GM21515 (cell line): ENCODE results near the gene PEX26.
"Not testable (repeated sequence)": the region's sequence is repeated elsewhere in the genome, so short reads cannot be mapped to it uniquely, and the experiment has no call there.

Source experiments
- ATAC-seq: cut with Tn5 transposase; IDR thresholded peaks from one replicate; pipeline ENCODE4 v1.9.1; 2021; ENCODE audit not compliant: unreplicated experiment

PEX26 gene

DNA sequence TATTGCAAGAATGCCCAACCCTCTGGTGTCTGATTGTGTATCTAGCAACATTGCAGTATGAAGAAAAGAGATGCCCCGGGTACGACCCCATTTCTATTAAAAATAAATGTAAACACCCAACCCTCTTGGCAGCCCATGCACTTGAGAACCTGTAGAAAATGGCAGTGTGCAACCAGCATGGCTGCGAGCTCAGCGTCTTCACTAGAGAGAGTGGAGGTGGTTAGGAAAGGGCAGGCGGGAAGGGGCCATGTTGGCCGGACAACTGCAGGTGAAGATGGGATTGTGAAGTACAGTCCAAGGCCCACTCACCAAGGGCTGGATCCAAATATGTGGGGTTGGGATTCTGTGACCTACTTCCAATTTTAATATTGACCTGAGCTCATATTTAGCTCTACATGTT is 15.9 kb downstream of the PEX26 start:
- no peak for ATAC-seq

DNA sequence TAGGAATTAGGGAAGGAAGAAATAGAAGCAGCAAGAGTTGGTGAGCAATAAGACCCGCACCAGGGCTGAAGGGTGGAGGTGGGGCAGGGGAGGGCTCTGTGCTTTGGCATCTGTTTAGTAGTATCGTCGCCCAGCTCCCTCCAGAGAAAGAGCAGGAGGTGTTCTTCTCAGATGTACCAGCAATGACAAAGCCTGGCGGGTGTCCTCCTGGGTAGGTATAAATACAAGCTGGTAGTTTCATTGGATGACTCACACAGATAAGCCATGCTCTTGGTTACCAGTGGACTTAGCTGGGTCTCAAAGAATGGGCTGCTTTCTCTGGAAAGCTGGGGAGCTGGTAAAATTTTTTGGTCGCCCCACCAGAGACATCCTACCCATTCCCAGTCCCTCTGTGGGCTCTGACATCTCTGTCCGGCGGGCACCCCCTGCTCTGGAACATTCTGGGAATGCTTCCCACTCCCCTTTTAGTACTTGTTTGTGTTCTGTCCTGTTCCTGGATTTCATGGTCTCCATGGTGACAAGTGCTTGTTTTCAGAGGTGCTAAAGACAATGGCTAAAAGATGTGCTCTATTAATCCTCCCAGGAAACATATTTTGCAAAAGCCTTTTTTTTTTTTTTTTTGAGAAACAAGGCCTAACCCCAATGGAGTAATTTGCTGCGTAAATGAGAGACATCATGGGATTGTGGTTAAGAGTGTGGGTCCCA is 17.5 kb downstream of the PEX26 start:
- no peak for ATAC-seq

DNA sequence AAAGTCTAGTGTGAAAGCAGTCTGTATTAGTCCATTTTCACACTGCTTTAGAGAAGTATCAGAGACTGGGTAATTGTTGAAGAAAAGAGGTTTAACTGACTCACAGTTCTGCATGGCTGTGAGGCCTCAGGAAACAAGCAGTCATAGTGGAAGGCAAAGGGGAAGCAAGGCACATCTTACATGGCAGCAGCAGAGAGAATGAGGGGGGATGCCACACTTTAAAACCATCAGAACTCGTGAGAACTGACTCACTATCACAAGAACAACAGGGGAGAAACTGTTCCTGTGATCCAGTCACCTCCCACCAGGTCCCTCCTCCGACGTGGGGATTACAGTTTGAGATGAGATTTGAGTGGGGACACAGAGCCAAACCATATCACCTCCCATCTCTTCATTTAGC is 19.0 kb downstream of the PEX26 start:
- no peak for ATAC-seq

DNA sequence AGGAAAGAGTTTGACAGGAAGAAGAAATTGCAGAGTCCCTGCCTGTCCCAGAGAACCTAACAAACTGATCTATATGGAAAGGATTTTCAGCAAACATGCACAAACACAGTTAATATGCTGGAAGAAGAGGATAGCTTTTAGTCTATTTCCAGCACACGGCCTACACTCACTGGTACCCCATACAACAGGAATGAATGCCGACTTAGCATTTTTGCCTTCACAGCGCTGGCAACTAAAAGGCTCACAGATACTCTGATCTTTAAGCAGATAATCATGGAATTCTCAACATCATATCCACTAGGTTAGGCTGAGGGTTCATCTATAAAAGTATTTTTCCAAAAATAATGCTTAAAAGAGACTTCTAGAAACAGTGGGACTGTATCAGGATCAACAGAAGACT is 23.0 kb downstream of the PEX26 start:
- no peak for ATAC-seq

DNA sequence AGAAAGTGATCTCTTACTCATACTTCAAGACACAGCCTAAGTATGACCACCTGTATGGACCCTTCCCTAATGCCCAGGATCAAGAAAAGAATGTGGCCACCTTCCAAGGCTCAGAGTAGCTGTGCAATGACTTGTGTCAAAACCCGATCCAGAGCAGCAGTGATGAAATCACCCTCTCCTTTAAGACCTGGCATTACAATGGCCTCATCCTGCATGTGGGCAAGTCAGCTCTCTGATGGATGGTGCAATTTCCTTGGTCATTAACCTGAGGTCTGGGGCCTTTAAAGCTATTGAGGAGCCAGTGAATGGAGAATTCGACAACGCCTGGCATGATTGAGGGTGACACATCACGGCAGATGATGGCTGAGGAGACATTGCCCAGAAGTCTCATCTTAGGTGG is 23.7 kb downstream of the PEX26 start:
- no peak for ATAC-seq

DNA sequence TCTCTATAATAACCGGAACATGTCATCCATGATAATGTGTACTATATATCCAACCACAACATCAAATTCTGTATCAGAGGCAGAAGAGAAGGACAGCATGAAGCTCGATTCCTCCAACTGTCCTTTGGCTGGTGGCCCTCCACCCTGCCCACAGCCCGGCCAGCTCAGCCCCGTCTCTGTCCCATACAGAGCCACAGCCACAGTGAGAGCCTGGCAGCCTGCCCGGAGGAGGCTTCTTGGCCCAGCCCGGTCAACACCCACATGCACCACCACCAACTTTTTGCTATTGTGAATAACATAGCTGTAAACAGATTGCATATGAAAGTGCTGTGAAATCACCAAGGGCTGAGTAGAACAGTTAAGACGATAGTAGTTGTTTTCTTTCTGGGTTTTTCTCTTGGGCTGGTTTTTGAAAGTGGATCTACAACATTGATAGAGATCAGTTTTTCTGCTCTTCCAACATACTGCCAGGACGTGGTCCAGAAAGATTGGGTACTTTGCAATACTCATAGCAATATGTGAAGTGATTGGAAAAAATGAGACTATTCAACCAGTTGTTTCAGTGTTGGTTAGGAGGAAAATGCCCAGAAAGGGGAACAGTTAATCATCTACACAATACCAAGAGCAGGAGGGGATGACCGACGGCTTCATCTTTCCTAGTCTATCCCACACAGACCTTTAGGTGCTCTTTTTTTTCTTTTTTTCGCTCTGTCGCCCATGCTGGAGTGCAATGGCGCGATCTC is 25.9 kb downstream of the PEX26 start:
- no peak for ATAC-seq

DNA sequence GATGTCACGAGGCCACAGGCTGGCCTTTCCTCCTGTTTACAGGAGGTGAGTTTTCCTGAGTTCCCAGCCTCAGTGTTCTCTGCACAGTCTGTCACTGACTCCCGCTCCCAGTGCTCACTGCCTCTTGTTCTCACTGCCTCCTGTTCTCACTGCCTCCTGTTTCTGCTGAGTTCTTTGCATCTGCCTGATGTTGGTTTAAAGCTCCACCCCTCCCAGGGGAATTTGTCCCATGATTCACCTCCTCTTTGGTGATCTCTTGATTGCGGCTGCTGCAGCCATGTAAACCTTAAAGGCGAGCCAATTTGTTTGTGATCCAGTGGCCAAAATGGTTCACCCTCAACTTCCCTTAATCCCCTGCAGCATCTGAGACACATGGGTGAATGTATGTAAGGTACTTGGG is 26.8 kb downstream of the PEX26 start:
- no peak for ATAC-seq

DNA sequence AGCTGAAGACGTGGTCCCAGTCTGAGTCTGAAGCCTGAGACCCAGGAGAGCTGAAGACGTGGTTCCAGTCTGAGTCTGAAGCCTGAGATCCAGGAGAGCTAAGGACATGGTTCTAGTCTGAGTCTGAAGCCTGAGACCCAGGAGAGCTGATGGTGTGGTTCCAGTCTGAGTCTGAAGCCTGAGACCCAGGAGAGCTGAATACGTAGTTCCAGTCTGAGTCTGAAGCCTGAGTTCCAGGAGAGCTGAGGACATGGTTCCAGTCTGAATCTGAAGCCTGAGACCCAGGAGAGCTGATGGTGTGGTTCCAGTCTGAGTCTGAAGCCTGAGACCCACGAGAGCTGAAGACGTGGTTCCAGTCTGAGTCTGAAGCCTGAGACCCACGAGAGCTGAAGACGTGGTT is 28.2 kb downstream of the PEX26 start:
- not testable (repeated sequence) for ATAC-seq

DNA sequence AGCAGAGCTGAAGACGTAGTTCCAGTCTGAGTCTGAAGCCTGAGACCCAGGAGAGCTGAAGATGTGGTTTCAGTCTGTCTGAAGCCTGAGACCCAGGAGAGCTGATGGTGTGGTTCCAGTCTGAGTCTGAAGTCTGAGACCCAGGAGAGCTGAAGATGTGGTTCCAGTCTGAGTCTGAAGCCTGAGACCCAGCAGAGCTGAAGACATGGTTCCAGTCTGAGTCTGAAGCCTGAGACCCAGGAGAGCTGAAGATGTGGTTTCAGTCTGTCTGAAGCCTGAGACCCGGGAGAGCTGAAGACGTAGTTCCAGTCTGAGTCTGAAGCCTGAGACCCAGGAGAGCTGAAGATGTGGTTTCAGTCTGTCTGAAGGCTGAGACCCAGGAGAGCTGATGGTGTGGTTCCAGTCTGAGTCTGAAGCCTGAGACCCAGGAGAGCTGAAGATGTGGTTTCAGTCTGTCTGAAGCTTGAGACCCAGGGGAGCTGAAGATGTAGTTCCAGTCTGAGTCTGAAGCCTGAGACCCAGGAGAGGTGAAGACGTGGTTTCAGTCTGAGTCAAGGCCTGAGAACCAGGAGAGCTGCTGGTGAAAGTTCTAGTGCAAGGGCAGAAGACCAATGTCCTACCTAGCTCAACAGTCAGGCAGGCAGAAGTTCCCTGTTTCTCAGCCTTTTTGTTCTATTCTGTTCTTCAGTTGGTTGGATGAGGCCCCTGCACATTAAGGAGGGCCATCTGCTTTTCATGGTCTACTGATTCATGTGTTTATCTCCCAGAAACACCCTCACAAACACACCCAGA is 29.0 kb downstream of the PEX26 start:
- not testable (repeated sequence) for ATAC-seq

DNA sequence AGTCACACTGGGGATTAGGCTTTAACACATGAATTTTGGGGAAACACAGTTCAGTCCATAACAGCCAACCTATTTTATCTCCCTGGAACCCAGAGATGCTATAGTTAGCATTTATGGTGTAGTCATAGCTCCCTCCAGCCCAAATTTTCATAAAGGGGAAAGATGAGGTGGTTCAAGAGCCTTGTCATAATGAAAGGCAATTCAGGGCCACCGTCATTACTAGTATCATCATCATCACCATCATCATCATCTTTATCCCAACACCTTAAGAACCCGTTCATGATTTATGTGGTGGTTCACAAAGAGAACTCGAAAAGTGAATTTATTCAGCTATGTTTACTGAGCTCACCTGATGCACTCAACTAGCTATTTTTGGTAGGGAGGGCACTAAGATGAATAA is 30.4 kb downstream of the PEX26 start:
- no peak for ATAC-seq

DNA sequence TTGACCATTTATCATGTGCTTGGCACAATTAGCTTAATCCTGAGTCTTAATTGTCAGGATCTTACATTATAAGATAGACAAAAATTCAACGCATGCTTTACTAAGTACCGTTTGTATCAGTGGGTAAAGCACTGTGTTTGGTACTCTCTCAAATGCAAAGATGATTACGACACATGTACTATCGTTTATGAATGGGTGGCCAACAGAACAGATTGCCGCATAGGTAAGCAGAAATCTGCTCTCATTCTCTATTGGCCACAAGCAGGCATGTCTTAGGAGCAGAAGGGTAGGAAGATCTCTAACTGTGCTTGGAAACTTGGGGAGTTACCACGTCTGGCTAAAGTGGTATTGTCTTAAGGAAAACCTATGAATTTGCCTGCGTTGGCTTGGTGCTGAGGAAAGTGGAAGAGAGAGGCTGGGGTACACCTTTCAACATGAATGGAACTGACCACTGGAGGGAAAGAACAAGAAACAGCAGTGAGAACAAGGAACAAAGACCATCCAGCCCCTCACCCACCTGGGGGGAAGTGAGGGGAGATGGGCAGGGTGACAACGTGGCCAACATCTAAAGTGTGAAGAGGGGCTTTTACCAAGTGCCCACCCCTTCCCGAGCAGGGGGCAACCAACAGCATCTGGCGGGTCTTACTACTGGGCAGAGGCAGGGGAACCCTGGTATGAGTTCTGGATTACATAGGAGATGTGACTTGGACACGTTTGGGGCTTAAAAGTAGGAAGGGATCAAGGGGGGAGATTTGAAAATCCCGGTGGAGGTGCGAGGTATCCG is 31.8 kb downstream of the PEX26 start:
- no peak for ATAC-seq

DNA sequence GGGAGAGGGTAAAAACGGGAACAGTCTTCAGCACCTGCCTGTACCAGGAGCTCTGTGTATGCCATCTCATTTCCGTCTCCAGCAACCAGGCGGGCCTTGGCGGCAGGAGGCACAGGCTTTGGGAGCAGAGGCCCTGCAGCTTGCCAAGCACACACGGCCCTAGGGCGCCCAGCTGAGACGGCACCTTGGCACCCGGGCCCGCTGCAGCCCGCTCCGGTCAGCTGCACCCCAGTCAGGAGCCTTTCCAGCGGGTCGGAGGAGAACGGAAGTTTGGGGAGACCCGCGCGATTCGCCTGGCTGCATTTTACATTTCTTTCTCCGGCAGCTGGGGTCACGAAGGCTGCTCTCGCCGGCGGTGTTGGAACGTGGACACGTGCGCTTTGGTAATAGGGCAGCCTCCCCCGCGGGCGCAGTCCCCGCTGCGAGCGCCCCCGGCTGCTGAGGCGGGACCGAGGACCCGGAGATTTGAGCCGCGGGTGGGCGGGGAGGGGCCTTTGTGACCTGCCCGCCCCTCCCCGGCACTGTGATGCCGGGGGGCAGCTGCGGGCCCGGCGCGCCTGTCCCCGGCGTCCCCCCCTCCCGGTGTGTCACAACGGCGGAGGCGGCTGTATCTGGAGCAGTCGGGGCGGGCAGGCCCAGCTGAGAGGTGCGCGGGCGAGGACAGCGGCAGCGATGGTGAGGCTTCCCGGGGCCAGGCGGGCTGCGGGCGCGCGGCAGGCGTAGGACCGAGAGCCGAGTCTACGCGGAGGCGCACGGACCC is 32.6 kb downstream of the PEX26 start, which contains the start of gene TUBA8:
Gene TUBA8, plus strand, starts transcription at position 616 of the 760 bp plus-strand sequence. Its CDS starts 57 bp downstream, at position 673.
- peak; percentile 55 for ATAC-seq

DNA sequence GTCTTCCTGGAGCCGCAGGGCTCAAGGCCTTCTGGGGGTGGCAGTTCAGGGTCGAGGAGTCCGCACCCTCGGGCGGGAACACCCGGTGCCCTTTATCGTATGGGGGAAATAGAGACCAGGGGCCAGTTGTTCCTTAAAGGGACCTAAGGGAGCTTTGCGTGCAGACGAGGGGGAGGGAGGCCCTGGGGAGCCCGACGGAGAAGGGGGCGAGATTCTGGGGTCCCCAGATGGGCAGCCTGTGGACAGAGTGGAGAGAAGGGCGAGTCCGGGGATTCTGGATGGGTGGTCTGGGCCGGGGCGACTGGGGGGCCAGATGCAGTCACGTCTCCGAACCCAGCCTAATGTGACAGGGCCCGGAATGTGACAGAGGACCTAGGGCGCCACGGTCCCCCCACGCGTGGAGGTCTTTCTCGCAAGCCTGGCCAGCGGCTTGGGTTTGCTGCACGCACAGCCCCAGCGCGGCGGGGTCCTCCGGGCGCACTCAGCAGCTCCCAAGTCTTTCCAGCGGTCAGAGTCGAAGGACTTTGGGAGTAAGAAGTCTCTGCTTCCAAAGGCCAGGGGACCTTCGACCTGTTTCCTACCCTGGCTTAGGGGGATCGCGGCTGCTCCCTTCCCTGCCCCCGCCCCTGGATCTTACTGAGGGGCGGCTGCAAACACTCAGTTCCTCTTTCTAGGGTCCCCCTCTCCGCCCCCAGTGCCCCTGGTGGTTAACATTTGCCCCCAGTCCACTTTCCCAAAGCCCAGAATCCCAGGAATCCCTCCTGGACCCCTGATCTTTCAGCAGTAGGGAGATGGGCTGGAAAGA is 33.4 kb downstream of the PEX26 start:
- no peak for ATAC-seq

DNA sequence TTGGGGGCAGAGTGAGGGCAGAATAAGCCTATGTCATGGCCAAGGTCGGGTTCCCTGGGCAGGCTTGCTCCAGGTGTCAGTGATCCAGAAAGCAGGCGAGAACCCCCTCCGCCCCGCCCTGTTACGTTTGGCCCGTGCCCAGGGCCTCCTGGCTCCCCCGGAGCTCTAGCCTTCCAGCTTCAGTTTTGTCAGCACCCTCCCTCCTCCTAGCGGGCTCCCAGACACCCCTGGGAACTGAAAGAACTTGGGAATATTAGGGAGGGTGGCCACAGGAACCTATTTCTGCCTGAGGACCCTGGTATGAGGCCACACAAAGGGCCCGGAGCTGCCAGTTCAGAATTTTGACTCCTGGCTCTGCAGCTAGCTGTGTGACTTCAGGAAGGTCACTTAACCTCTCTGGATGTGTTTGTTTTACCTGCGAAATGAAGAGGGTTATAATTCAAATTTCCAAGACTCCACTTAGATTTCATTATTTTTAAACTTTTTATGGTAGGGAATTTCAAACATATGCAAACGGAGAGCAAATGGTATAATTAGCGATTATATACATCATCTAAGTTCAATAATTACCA is 34.1 kb downstream of the PEX26 start:
- no peak for ATAC-seq

DNA sequence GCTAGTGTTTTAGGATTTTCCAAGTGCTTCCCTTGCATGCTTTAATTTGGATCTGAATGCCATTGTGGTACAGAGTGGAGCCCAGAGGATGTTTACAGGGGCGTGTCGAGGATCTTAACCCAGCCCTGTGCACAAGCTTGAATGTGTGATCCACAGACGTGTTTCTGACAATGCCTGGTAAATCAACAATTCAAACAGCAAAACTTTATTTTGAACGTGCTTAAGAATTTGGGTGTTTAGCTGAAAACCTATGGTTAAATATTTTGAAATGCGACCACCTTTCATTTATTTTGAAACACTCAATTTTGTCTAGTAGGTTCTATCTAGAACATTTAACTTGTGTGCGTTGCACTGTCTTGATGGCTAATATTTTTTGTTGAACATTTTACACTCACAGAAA is 34.6 kb downstream of the PEX26 start:
- no peak for ATAC-seq

DNA sequence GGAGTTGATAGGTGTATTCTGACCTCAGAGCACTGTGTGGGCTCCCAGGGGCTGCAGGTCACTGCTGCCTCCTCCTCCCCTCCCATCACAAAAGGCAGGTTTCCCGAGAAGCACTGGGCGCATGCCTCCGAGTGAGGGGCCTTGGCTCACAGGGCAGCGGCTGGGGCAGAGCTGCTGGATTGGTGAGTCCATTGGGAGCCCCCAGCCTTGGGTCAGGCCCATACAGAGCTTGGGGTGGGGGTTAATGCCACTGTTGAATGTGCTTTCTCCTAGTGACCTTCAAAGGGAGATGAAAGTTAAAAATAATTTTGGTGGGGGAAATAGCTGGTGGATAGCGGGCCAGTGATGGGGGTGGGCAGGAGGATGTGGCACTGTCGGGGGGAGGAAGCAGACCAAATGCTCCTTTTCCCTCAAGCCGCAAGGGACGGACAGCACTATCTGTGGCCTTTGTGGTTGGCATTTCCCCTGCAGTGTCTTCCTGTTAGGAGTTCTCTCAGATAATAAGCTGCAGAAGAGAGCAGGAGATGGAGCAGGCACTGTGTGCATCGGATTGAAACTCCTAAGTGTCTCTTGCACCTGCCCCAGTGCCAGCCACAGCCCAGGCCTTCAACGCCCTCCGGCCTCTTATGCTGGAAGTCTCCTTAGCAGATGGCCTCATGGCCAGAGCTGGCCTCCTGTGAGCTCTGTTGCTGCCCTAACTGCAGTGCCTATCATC is 36.0 kb downstream of the PEX26 start:
- ATAC-seq: no peak

DNA sequence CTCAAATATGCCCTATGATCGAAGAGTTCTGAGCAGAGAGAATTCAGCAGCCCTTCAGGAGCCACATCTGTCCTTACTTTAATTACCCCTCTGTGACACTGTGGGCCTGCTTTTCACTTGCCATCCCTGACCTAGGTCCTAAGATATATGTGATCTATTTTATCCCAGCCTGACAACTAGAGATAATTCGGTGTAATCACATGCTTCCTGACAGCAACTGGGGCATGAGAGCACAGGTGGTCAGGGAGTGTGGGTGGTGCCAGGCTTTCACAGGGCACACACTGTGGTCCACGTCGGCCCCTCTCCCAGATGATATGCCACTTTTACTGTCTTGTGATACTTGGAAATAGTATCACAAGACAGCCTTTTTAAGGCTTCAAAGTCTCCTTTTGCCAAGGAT is 36.7 kb downstream of the PEX26 start:
- no peak for ATAC-seq

DNA sequence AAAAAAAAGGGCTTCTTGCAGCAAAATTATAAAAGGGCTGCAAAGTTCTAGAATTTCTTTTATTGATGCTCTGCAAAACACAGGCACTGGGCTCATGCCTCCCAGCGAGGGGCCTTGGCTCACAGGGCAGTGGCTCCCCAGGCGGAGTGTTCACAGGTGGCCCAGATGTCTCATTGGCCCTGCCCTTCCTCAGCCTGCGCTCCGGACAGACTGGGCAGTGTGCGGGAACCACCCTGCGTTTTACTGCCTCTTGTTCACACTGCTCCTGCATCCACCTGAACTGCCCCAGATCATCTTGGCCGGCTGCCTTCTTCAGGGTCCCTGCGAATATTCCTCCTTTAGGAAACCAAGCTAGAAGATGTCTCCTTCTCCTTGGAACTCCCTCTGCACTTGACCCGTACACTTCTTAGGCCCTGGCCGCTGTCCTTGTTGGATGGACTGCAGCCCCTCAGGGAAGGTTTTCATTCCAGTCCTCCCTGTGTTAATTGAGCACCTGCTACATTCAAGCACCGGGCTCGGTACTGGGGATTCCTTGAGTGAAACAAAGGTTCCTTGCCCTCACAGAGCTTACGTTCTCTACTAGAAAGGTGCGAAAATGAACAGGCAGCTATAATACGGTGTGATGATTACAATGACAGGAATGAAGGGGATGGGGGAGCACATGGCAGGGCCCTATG is 37.3 kb downstream of the PEX26 start:
- no peak for ATAC-seq
